ENCODE measurements around the gene TBCD. TPM values are rescaled to one million over a fixed set of nuclear protein-coding genes. Genes with fewer than 3 reads are reported as not detected.

TBCD gene
- total and polyA plus RNA-seq, 12 donors = 25.6 to 240 (median 66.2) TPM

- TF ChIP-seq, protein P1, sequence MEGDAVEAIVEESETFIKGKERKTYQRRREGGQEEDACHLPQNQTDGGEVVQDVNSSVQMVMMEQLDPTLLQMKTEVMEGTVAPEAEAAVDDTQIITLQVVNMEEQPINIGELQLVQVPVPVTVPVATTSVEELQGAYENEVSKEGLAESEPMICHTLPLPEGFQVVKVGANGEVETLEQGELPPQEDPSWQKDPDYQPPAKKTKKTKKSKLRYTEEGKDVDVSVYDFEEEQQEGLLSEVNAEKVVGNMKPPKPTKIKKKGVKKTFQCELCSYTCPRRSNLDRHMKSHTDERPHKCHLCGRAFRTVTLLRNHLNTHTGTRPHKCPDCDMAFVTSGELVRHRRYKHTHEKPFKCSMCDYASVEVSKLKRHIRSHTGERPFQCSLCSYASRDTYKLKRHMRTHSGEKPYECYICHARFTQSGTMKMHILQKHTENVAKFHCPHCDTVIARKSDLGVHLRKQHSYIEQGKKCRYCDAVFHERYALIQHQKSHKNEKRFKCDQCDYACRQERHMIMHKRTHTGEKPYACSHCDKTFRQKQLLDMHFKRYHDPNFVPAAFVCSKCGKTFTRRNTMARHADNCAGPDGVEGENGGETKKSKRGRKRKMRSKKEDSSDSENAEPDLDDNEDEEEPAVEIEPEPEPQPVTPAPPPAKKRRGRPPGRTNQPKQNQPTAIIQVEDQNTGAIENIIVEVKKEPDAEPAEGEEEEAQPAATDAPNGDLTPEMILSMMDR (IDR thresholded peaks at IDR 0.05) = no peak
- no peak for TF ChIP-seq POLR2A (IDR thresholded peaks at IDR 0.05)
- Histone ChIP-seq H3K36me3 (replicated peaks in 1 of 2) (peaks cover 0 to 11% of the 10 kb centered on the region in 2 donors), H3K27ac (peak overlapping the region in 1 of 5 donors; percentile 26), H3K27me3 (no peaks in the 10 kb centered on the region), H3K4me3 (no peak overlapping the region), H3K9me3 (replicated peaks in 1 of 3) (no peaks in the 10 kb centered on the region), H3K4me1 (replicated peaks in 1 of 2) (peaks cover 0 to 13% of the 10 kb centered on the region in 2 donors)
- 87 to 89% (median 88%) methylated on average over 33 to 41 of the region's 41 CpGs for WGBS, 4 donors
- DNase-seq = no peak
- intact Hi-C loops (cut with DNase I) = no loop called here
Observed at GRCh38 chr17:82871776-82872561, 120.1 kb downstream of the TBCD start.

GRCh38 chr17:82872591-82873520, 121.0 kb downstream of the TBCD start:
- peaks cover 0 to 21% of the 10 kb centered on the region in 2 donors for H3K4me1 ChIP-seq (replicated peaks in 1 of 2)
- no peaks in the 10 kb centered on the region for H3K27me3 ChIP-seq
- WGBS, 4 donors = 88 to 93% (median 91%) methylated on average over 13 to 33 of the region's 33 CpGs
- H3K36me3 ChIP-seq (replicated peaks in 1 of 2) = peaks cover 0 to 11% of the 10 kb centered on the region in 2 donors
- no peak overlapping the region for H3K27ac ChIP-seq
- intact Hi-C loops (cut with DNase I) = no loop called here
- TF ChIP-seq, protein P1 (IDR thresholded peaks at IDR 0.05) = no peak
- TF ChIP-seq POLR2A (IDR thresholded peaks at IDR 0.05) = no peak
- H3K4me3 ChIP-seq = no peak overlapping the region
- no peaks in the 10 kb centered on the region for H3K9me3 ChIP-seq (replicated peaks in 1 of 3)
- no peak for DNase-seq

GRCh38 chr17:82873521-82873920, 121.7 kb downstream of the TBCD start:
- WGBS, 4 donors = 95 to 98% (median 97%) methylated on average over 16 to 19 of the region's 19 CpGs
- no peak overlapping the region for H3K27ac ChIP-seq

More at GRCh38 chr17:82873521-82873920, 121.7 kb downstream of the TBCD start:
- Histone ChIP-seq H3K4me1 (replicated peaks in 1 of 2) (peaks cover 0 to 21% of the 10 kb centered on the region in 2 donors), H3K36me3 (replicated peaks in 1 of 2) (peaks cover 0 to 11% of the 10 kb centered on the region in 2 donors), H3K4me3 (no peak overlapping the region), H3K9me3 (replicated peaks in 1 of 3) (no peaks in the 10 kb centered on the region), H3K27me3 (no peaks in the 10 kb centered on the region)
- TF ChIP-seq, protein P1 (IDR thresholded peaks at IDR 0.05) = no peak
- no peak for TF ChIP-seq POLR2A (IDR thresholded peaks at IDR 0.05)
- intact Hi-C loops (cut with DNase I) = no loop called here
- peak in 1 of 7 donors; percentile 7 for DNase-seq
